Muscle layer of colon (tissue), 2 donors: ENCODE results near the gene HMOX1.
A peak's percentile ranks its signal among the peaks of the same experiment; 100 is the strongest.
"Not testable (repeated sequence)": the region's sequence is repeated elsewhere in the genome, so short reads cannot be mapped to it uniquely, and the experiment has no call there.

Experiments
- H3K27ac ChIP-seq: one replicate; pipeline ENCODE4 v1.7.0; 2013; ENCODE audit warnings: low read depth, mild to moderate bottlenecking, low read length, moderate library complexity
- H3K27me3 ChIP-seq, 2 donors: one replicate each; pipeline ENCODE4 v1.7.0; 2013; ENCODE audit warnings: low read length in 2 of 2, mild to moderate bottlenecking in 2 of 2; ENCODE audit not compliant: insufficient read depth in 2 of 2, control insufficient read depth in 1 of 2
- H3K36me3 ChIP-seq: one replicate; pipeline ENCODE4 v1.7.0; 2013; ENCODE audit warnings: mild to moderate bottlenecking, low read length; ENCODE audit not compliant: insufficient read depth
- H3K4me1 ChIP-seq: one replicate; pipeline ENCODE4 v1.7.0; 2013; ENCODE audit warnings: mild to moderate bottlenecking, low read length; ENCODE audit not compliant: insufficient read depth
- H3K4me3 ChIP-seq, 2 donors: one replicate each; pipeline ENCODE4 v1.7.0; 2013; ENCODE audit warnings: low read length in 2 of 2, low read depth in 1 of 2, mild to moderate bottlenecking in 1 of 2, moderate library complexity in 1 of 2
- H3K9ac ChIP-seq: one replicate; pipeline ENCODE4 v1.7.0; 2013; ENCODE audit warnings: low read length
- H3K9me3 ChIP-seq: one replicate; pipeline ENCODE4 v1.7.0; 2013; ENCODE audit warnings: mild to moderate bottlenecking, low read length
- donor health status: abdominal sarcoma.
- donor health status: Adenocarcinoma of cecum.

HMOX1 gene

GRCh38 chr22:35426801-35427140, 45.9 kb downstream of the HMOX1 start:
- Histone ChIP-seq H3K9me3 (no peaks in the 10 kb centered on the region), H3K36me3 (peaks cover 3% of the 10 kb centered on the region), H3K27ac (no peak overlapping the region), H3K27me3 (no peaks in the 10 kb centered on the region), H3K9ac (no peak overlapping the region), H3K4me3 (no peak overlapping the region), H3K4me1 (peaks cover 8% of the 10 kb centered on the region)

DNA sequence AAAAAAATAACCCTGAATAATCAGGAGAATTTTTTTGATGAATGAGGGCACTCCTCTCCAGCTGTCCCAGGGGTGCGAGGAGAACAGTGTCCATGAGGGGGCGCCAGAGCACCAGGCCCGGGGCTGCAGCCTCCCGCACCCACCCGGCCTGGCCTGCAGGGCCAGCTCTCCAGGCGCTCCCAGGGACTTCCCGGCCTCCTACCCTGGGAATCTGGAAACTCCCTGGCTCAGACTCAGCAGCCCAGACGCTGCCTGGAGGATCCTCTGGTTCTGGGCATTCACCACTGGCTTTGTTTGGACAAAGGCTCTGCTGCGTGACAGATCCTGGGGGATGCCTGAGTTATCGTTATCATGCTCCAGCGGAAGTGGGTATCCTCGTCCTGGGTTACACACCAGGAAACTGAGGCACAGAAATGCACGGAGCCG, 50.0 kb downstream of the HMOX1 start:
- Histone ChIP-seq H3K4me3 (no peak overlapping the region), H3K9me3 (peaks cover 9% of the 10 kb centered on the region), H3K27ac (peak overlapping the region; percentile 76), H3K4me1 (peaks cover 17% of the 10 kb centered on the region), H3K27me3 (no peaks in the 10 kb centered on the region), H3K9ac (no peak overlapping the region), H3K36me3 (no peaks in the 10 kb centered on the region)

- Histone ChIP-seq H3K36me3 (no peaks in the 10 kb centered on the region), H3K9ac (no peak overlapping the region), H3K27ac (peak overlapping the region; percentile 76)
Measured at GRCh38 chr22:35431483-35432227, 50.8 kb downstream of the HMOX1 start.

DNA sequence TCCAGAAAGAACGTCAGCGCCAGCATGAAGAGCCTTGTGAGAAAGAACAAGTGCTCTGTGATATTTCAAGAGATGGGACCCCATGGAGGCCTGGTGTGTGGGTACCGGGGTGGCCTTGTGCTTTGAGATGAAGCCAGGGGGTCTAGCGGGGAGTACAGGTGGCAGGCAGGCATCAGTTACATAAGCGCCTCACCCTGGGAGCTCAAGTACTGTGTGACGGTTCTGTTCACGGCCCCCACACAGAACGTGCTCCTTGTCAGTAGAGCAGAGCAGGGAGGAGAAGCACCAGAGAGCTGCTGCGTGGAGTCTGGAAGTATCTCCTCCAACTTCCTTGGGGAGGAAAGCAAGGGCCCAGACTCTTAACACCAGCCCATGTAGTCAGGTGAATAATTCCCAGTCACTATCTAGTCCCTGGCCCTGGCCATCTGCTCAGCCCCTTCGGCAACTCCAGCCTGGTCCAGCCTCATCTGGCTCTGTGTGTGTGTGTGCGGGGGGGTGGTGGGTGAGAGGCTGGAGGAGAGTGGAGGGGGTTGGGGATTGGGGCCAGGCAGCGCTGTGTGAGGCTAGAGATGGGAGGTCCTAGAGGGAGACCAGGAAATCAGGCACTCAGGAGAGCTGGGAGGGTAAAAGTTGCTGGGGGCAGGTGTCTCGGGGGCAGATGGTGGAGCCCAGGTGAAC, 51.5 kb downstream of the HMOX1 start:
- Histone ChIP-seq H3K27me3 (no peaks in the 10 kb centered on the region), H3K27ac (no peak overlapping the region), H3K4me3 (no peak overlapping the region), H3K9ac (no peak overlapping the region), H3K4me1 (peaks cover 17% of the 10 kb centered on the region), H3K9me3 (peaks cover 9% of the 10 kb centered on the region), H3K36me3 (no peaks in the 10 kb centered on the region)

More at GRCh38 chr22:35431483-35432227, 50.8 kb downstream of the HMOX1 start:
- peaks cover 9% of the 10 kb centered on the region for H3K9me3 ChIP-seq
- H3K4me1 ChIP-seq, result peaks cover 17% of the 10 kb centered on the region
- H3K4me3 ChIP-seq, result no peak overlapping the region
- H3K27me3 ChIP-seq, result no peaks in the 10 kb centered on the region

DNA sequence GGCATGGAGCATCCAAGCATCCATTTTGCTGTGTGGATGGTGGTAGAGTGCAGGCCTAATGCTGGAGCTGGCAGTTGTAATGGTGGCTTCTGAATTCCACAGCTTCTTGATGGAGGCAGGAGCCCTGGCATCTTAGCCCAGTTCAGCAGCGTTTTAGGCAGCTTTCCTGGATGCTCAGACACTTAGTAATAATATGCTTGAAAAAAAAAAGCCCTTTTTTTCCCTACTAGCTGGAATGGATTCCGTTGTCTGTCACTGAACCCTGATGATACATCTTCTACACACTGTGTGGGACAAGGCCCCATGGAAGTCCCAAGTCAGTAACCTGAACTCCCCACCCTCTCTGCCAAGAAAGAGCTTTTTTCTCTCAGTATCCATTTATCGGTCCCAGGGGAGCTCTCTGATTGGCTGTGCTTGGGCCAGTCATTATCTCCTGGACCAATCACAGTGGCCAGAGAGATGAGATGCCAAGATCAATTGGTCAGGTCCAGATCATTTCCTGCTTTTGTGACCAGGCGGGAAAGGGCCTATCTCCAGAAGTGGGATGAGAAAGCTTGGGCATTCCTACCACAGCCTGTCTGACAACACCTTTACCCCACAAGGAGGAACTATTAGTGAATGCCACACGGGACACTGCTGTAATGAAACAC, 53.3 kb downstream of the HMOX1 start:
- Histone ChIP-seq H3K4me3 (no peak overlapping the region), H3K9ac (no peak overlapping the region), H3K27me3 (no peaks in the 10 kb centered on the region), H3K4me1 (peaks cover 17% of the 10 kb centered on the region), H3K27ac (no peak overlapping the region), H3K36me3 (no peaks in the 10 kb centered on the region), H3K9me3 (peaks cover 9% of the 10 kb centered on the region)

DNA sequence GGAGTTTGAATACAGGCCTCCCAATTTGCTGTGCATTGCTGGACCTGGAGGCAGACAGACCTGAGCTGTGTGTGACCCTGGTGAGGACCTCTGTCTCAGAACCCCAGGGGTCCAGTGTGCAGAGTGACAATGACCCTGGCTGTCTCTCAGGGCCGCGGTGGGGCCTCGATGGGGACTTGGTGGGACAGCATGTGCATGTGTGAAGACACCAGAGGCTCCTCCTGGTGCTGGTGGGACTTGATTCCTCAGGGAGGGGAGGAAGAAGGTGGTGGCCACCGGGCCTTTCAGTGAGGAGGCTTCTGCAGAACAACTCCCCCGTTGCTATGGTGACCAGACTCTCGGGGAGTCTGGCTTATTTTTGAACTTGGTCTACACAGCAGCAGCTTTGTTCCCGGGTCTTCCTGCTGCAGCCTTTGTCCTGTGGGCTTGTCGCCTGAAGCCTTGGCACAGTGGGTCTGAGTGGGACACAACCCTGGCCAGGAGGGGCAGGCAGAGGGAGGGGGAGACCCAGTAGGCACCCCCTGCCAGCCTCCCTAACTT, 54.4 kb downstream of the HMOX1 start:
- H3K27ac ChIP-seq, result no peak overlapping the region
- no peaks in the 10 kb centered on the region for H3K27me3 ChIP-seq
- H3K9me3 ChIP-seq, result peaks cover 9% of the 10 kb centered on the region
- no peaks in the 10 kb centered on the region for H3K36me3 ChIP-seq
- peaks cover 17% of the 10 kb centered on the region for H3K4me1 ChIP-seq
- no peak overlapping the region for H3K9ac ChIP-seq
- H3K4me3 ChIP-seq, result no peak overlapping the region

GRCh38 chr22:35436421-35436820, 55.5 kb downstream of the HMOX1 start:
- Histone ChIP-seq H3K9me3 (peaks cover 9% of the 10 kb centered on the region), H3K4me3 (no peak overlapping the region), H3K4me1 (peaks cover 12% of the 10 kb centered on the region), H3K27me3 (no peaks in the 10 kb centered on the region), H3K36me3 (no peaks in the 10 kb centered on the region), H3K27ac (no peak overlapping the region), H3K9ac (no peak overlapping the region)

GRCh38 chr22:35437049-35437448, 56.2 kb downstream of the HMOX1 start:
- peaks cover 6% of the 10 kb centered on the region for H3K4me1 ChIP-seq
- H3K36me3 ChIP-seq, result no peaks in the 10 kb centered on the region
- H3K9ac ChIP-seq, result no peak overlapping the region
- no peak overlapping the region for H3K27ac ChIP-seq
- H3K9me3 ChIP-seq, result peaks cover 9% of the 10 kb centered on the region
- H3K4me3 ChIP-seq, result no peak overlapping the region
- H3K27me3 ChIP-seq, result no peaks in the 10 kb centered on the region

DNA sequence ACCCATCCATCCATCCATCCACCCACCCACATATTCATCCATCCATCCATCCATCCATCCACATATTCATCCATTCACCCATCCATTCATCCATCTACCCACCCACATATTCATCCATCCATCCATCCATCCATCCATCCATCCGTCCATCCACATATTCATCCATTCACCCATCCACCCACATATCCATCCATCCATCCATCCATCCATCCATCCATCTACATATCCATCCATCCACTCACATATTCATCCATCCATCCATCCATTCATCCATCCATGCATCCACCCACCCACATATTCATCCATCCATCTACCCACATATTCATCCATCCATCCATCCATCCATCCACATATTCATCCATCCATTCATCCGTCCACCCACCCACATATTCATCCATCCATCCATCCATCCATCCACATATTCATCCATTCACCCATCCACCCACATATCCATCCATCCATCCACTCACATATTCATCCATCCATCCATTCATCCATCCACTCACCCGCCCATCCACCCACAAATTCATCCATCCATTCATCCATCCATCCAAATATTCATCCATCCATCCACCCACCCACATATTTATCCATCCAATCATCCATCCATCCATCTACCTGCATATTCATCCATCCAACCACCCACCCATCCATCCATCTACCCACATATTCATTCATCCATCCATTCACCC, 57.9 kb downstream of the HMOX1 start:
- H3K27ac ChIP-seq, H3K4me3 ChIP-seq, H3K4me1 ChIP-seq, H3K9ac ChIP-seq, H3K36me3 ChIP-seq, H3K9me3 ChIP-seq, H3K27me3 ChIP-seq: not testable (repeated sequence)

DNA sequence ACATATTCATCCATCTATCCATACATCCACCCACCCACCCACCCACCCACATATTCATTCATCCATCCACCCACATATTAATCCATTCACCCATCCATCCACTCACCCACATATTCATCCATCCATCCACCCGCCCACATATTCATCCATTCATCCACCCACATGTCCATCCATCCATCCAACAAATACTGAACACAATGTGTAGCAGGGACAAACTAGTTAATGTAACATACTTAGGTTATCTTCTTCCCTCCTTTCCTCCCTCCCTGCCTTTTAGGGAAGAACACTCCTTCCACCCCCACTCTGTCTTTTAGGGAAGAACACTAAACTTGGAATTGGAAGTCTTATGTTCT, 58.4 kb downstream of the HMOX1 start:
- Histone ChIP-seq H3K9me3 (peaks cover under 1% of the 10 kb centered on the region), H3K4me1 (no peaks in the 10 kb centered on the region), H3K27ac (no peak overlapping the region), H3K36me3 (no peaks in the 10 kb centered on the region), H3K9ac (no peak overlapping the region), H3K27me3 (no peaks in the 10 kb centered on the region), H3K4me3 (no peak overlapping the region)

DNA sequence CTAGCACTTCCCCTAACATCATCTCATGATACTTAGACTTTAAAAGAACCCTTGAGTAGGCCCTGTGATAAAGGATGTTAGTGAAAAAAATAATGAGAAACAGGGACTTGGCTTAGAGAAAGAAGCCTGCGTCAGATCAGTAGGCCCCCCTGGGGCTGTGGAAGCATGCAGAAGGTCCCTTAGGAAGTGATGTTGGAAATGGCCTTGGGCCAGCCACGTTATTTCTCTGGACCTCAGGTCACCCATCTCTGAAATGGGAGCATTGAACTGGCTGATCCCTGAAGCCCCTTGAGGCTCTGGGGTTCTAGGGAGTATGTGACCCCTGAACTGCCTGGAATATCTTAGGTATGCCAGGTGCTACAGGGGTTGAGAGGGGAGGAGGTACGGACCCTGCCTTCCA, 59.2 kb downstream of the HMOX1 start:
- Histone ChIP-seq H3K27ac (no peak overlapping the region), H3K9ac (no peak overlapping the region), H3K9me3 (no peaks in the 10 kb centered on the region), H3K36me3 (no peaks in the 10 kb centered on the region), H3K4me1 (no peaks in the 10 kb centered on the region), H3K27me3 (no peaks in the 10 kb centered on the region), H3K4me3 (no peak overlapping the region)
